ENCODE data around the gene CTLA4.

DNA sequence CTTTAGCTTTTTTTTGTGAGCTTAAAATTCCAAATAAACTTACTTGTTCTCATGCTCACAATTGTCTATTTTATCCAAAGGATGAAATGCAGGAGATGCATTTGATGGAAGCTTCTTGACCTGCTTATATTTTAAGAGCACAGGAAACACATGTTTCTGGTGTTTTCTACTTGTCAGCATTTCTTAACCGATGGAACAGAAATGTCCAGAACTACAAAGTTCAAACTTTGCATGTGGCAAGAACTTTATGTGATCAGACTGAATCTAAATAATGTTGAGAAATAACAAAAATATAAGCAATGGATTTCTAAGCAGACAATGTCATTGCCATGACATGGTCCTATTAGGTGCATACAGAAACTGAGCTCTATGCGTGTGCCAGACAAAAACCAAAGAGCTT, 9.9 kb upstream of the CTLA4 start:
- TF ChIP-seq POLR2A (IDR thresholded peaks at IDR 0.05) = no peak
- no peak for TF ChIP-seq CTCF (IDR thresholded peaks at IDR 0.05)
- TF ChIP-seq POLR2AphosphoS5 (IDR thresholded peaks at IDR 0.05) = no peak
